GM21737 (cell line): ENCODE results near the gene PGK1.
"Not testable (repeated sequence)": the region's sequence is repeated elsewhere in the genome, so short reads cannot be mapped to it uniquely, and the experiment has no call there.

Experiments used
- ATAC-seq: cut with Tn5 transposase; IDR thresholded peaks from one replicate; pipeline ENCODE4 v1.9.1; 2021; ENCODE audit warnings: mild to moderate bottlenecking, moderate library complexity; ENCODE audit not compliant: unreplicated experiment

The PGK1 gene

GRCh38 chrX:78103623-78104446 lies at the start of gene PGK1:
TSS of gene PGK1 (plus strand) at chrX:78104248. CDS start at chrX:78104341, 93 bp downstream.
- peak; percentile 97 for ATAC-seq

GRCh38 chrX:78063687-78064086 lies 40.4 kb upstream of the PGK1 start:
- no peak for ATAC-seq

GRCh38 chrX:78064152-78064551 lies 39.9 kb upstream of the PGK1 start:
- ATAC-seq = no peak

GRCh38 chrX:78064698-78065601 lies 39.1 kb upstream of the PGK1 start:
- peak; percentile 82 for ATAC-seq

GRCh38 chrX:78066110-78066509 lies 37.9 kb upstream of the PGK1 start:
- ATAC-seq = no peak

GRCh38 chrX:78071331-78071730 lies 32.7 kb upstream of the PGK1 start:
- no peak for ATAC-seq

GRCh38 chrX:78073147-78074077 lies 30.6 kb upstream of the PGK1 start:
- ATAC-seq = not testable (repeated sequence)

GRCh38 chrX:78074088-78074487 lies 30.0 kb upstream of the PGK1 start:
- no peak for ATAC-seq

- no peak for ATAC-seq
These were observed 28.2 kb upstream of the PGK1 start for GRCh38 chrX:78075787-78076389.

GRCh38 chrX:78081413-78081812 lies 22.6 kb upstream of the PGK1 start:
- not testable (repeated sequence) for ATAC-seq

- ATAC-seq = no peak
These were observed 11.8 kb upstream of the PGK1 start for GRCh38 chrX:78092296-78092695.

- no peak for ATAC-seq
These were observed 5.9 kb upstream of the PGK1 start for GRCh38 chrX:78098108-78098507.

GRCh38 chrX:78102091-78102490 lies 2.0 kb upstream of the PGK1 start:
- ATAC-seq = no peak

- ATAC-seq = no peak
These were observed 936 bp upstream of the PGK1 start for GRCh38 chrX:78103001-78103622.

GRCh38 chrX:78104447-78105176 lies 564 bp downstream of the PGK1 start:
- no peak for ATAC-seq

- no peak for ATAC-seq
These were observed 2.0 kb downstream of the PGK1 start for GRCh38 chrX:78105944-78106650.

GRCh38 chrX:78106651-78106986 lies 2.6 kb downstream of the PGK1 start:
- no peak for ATAC-seq

GRCh38 chrX:78109458-78109857 lies 5.4 kb downstream of the PGK1 start:
- no peak for ATAC-seq
